Measurements from ENCODE around the gene POLA1.
A peak's percentile ranks its signal among the peaks of the same experiment; 100 is the strongest.
"Not testable (repeated sequence)": the region's sequence is repeated elsewhere in the genome, so short reads cannot be mapped to it uniquely, and the experiment has no call there.

POLA1 gene

DNA sequence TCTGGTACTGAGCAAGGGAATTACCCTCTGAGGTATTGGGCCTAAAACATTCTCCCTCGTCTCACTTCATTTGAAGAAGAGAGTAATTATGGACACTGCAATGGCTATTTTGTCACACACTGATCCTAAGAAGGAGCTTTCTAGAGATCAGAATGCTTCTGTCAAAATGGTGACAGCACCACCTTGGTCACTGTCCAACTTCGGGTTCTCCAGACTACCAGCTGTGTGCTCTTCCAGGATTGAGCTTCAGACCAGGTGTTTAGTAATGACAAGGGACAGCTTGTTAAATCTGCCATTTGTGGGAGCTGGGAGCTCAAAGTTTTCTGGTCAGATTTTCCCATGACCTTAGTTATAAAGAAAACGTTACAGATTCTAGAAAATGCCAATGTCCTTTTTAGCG is 105.4 kb downstream of the POLA1 start:
- DNase-seq: no peak

DNA sequence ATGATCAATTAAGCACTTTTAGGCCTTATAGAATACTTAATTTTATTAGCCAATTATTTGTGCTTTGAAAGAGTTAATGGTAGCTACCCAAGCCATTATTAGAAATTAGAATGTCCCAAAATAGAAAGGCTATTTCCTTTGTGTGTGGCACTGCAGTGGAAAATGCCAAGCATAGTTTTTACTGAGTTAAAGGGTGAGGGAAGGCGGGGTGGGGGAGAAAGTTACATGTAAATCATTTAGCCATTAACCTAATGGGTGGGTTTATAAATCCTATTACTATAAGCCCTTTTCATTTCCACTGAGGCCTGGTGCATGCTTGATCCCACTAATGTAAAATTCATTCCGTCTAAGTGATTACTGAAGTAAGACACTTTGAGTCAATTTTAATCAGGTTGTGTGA is 105.8 kb downstream of the POLA1 start:
- DNase-seq: no peak

DNA sequence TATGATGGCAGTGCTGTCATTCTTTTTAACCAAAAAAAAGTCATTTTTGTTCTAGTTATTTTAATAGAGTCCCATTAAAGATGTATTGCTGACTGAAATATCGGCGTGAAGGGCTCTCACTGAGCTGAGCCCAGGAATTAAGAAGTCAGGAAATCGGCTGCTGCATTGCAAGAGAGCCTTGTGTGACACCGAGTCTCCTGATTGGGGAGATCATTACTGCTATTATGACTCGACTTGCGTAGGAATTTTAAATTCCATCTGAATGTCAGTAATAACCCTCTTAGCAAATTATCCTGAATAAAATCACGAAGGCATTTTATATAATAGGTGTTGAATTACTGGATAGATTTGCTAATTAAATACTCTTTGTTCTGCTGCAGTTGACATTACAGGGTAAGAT is 111.5 kb downstream of the POLA1 start:
- no peak for DNase-seq

DNA sequence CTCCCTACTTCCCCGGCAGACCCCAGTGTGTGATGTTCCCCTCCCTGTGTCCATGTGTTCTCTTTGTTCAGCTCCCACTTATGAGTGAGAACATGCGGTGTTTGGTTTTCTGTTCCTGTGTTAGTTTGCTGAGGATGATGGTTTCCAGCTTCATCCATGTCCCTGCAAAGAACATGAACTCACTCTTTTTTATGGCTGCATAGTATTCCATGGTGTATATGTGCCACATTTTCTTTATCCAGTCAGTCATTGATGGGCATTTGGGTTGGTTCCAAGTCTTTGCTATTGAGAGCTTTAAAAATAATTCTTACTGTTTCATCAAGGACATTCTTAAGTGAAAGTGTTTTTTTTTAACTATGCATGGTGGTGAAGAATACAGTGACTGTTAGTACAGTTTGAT is 126.1 kb downstream of the POLA1 start:
- DNase-seq: not testable (repeated sequence)

DNA sequence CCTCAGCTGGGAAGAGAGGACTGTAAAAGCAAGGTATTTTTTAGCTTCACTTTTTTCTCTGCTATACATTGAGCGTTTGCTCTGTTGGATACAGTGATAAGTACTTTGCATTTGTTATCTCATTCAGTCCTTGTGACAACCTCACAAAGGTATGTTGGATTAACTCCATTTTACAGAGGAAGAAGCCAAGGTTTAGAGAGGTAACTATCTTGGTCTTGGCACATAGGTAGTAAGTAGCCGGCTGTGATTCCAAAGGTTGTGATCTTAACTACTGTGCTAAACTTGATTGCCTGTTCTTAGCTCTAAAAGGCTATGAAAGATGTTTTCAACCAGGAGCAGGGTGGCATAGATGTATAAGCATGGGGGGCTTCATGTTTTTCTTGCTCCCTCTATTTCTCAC is 134.4 kb downstream of the POLA1 start:
- no peak for DNase-seq

DNA sequence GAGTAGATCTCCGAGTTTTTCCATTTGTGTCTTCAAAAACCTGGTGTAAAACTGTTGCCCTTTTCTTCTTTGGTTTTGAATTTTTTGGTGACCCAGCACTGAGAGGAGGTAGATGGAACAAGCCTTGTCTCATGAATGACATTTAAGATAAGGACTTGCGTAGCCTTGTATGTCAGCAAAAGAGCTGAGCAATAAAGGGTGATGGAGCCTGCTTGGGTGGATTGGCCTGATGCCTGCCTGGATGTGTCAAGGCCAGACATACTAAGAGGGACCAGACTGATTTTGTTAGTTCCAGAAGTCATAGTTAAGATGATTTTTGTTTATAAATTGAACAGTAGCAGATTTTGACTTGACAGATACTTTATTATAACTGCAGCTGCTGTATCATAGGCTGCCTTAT is 134.9 kb downstream of the POLA1 start:
- DNase-seq: no peak

DNA sequence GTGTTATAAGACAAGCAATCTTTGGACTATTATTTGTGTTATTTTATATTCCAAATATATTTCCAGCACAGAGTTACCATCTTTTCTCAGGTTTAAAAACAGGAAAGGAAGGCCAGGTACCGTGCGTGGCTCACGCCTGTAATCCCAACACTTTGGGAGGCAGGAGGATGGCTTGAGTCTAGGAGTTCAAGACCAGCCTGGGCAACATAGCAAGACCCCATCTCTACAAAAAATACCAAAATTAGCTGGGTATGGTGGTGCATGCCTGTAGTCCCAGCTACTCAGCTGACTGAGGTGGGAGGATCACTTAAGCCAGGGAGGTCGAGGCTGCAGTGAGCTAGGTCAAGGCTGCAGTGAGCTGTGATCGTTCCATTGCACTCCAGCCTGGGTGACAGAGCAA is 140.0 kb downstream of the POLA1 start:
- DNase-seq: no peak

DNA sequence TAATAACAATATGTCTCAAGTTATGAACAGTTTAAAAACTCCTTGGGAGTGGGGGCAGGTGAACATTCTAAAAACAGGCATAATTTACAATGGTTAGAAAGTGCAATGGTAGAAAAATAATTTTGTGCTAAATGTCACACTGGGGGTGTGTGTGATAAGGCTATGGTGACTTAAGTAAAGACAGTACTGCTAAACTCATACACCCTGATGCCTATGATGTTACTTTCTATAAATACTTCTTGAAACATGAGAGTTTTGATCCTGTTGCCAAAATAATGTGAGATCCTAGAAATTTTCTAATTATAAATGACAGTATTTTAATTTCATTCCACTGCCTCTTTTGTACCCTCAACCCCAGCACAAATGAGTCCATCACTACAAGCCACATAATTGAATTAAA is 144.2 kb downstream of the POLA1 start:
- DNase-seq: no peak

DNA sequence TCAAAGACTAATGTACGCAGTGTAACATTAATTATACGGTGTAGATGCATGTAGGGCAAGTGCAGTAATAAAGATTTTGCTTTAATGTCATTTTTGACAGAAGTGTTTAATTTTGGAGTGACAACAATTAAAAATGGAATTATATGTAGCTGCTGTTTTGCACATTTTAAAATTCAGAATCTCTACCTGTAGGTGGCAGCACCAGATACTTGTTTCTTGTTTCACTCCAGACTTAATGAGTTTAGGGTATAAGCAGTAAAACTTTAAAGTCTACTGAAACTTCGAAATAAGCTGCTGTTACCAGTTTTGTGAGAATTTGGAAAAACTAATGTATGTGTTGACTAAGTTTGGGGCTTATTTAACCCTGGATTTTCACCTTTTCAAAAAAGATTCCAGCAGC is 144.9 kb downstream of the POLA1 start:
- peak; percentile 28 to 44 (median 32) for DNase-seq

DNA sequence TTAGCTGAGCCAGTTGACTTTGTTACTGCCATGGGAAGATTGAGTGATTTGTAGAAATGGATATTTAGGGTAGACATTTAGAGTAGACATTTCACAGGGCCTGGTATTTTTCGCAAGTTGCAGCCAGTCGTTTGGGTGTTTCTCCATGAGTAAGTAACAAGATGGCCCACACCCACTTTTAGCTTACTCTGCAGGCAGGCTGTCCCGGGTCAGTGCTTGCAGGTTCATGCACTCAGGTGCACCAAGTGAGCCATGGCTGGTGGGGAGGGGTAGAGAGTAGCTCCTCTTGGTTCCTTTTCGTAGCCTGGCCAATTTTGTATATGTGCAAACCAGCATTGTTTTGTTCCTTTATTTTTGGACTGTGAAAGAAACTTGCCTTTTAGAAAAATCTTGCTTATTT is 145.6 kb downstream of the POLA1 start:
- DNase-seq: no peak

DNA sequence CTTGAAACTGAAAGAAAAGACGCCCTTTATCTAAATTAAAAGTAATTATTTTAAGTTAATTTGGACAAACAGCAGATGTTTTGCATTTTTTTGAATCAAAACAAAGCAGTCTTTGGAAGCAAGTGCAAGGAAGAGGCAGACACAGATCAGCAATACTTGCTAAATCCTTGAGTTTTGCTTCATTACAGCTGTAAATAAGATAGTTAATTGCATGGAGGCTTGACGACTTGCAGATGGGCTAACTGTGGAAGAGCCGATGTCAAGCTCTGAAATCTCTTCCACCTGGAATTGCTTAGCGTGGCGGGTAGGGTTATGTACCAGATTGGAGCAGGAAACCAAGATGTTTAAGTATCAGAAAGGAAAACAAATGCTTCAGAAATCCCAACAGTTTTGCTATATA is 148.8 kb downstream of the POLA1 start:
- DNase-seq: no peak

DNA sequence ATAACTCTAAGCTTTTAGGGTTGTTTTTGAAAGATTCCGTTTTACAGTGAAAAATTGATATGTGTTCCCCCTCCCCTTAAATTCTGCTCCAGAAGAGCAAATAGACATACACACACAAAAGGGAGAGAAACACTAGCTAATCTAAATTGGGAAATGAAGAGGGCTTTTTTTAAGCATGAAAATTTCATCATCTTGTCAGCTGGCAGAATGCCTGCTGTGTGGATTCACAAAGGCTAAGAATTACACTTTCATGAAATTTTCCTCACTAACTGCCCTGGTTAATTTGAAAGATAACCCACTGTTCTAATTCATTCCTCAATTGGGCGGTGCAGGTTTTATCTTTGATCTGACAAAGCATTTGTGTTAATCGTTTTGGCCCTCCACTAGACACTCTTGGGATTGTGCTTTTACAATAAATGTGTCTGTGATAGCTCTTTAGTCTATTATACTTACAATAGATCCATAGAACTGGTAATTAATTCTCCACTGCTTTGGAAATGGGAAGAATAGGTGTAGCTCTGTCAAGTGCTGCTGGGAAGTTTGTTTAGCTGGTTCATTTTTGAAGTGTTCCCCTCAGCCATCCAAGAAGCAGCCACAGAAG is 152.9 kb downstream of the POLA1 start:
- DNase-seq: no peak

DNA sequence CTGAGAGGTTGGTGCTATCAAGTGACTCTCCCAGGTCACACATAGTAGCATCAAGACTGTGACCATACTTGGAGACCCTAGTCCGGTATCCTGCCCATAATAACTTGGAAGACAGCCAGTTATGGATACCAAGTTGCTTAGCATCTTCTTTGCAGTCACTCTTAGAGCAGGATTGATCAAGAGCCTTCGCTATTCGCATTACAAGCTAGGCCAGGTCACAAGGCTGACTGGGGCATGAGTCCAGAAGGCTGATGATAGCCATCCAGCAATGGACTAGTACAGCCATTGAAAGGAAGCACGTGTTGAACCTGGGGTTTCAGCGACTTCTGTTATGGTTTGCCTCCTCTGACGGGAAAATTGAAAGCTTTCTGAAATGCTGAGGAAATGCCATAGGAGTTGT is 157.6 kb downstream of the POLA1 start:
- DNase-seq: no peak

DNA sequence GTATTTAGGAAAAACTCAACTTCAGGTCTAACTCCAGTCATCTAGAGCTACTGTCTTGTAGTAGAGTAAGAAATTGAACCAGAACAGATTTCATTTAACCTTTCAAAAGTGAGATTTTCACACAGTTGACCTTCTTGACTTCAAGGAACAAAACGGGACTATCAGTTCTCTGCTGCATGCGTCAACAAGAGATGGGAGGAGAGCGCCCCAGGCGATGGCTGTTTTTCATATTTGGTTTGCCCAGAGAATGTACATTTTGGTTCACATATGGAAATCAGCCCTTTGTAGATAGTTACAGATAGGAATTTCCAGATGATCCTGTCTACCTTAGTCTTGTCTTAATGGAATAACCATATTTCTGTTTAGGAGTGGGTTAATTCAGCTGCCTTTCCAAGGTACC is 158.1 kb downstream of the POLA1 start:
- no peak for DNase-seq

DNA sequence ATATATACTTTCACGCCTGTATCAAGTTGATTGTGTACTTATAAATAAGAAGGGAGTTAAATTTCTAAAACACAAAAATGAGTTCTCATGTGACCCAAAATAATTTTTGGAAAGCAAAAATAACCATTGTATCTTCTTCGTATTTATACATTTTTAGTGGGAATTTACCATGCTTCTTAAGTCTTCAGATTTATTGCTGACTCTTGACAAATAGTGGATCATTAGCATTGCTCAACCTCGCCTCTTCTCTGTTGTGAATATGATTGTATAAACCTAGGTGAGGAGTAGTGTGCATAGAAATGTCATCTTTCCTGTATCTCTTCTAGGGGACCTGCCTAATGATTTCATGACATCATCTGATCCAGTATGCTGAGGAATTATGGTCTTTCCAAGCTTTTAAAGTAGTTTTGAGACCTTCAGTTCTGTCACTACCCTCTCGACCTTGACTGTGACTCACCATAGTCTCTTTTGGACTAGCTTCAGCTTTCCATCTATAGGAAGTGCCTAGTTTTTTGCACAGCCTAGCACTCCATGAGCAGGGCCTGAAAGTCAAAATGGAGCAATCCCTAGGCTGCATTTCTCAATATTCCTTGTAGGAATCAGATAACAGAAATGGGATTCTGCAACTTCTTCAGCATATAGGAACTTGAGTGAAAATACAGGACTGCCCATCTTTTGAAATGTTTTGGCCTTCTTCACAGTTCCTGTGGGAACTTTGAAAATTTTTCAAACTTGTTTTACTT is 164.5 kb downstream of the POLA1 start:
- DNase-seq: peak; percentile 0 to 18 (median 6)

DNA sequence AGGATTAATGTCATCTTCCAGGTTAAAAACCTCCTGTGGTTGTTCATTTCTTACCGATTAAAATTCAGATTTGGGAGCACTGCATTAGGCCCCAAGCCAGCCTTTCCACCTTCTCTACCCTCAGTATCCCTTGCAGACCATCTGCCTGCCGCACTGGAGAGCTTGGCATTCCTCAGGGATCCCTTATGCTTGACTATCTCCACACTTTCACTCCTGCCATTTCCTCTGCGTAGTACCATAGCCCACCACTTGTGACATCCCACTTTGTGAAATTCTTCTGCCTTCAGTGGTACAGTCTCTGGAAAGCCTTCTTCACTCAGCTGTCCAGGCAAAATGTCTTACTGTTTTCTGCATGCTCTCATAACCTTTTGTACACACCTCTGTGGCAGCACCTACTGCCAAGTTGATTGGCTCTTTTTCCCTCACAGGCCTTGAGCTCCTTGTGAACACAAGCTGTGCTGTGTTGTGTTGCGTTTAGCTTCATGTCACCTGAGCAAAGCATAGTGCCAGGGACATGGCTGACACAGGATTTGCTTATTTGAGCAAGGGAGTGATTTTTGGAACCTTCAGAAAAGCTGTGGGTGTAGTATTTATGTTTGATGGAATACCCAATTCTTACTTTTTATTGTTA is 165.6 kb downstream of the POLA1 start:
- no peak for DNase-seq

DNA sequence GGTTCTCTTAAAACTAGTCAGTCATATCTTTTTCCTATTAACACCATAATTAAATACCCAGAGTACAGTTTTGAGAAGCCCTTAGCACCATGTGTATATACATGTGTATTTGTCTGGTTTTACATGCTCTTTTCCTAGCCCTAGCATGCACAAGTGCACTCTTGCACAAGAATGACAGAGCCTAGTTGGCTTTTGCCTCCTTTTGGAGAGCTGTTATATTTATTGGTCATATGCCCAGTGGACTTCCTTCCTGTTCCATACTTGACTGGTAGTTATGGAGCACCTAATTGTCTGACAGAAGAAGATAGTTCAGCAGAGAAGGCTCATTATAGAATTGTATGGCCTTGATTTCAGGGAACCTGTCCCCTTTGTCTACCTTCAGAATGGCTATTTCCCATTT is 166.4 kb downstream of the POLA1 start:
- DNase-seq: no peak

DNA sequence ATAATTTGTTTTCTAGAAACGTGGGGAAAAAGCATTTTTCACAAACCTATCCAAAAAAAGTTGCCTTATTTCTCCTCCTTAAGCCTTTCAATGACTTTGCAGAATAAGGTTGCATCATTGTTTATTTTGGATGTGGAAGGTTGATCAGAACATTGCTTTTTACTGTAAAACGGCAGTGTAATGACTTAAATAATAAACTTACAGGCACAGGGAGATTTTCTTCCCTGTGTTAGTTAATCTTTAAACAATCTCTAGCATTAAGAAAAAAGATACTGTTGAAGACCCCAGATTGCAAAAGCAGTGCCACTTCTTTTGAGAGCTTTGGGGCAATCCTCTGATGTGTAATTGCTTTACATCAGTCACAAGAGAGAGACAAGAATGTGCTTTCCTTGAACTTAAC is 168.6 kb downstream of the POLA1 start:
- DNase-seq: no peak

DNA sequence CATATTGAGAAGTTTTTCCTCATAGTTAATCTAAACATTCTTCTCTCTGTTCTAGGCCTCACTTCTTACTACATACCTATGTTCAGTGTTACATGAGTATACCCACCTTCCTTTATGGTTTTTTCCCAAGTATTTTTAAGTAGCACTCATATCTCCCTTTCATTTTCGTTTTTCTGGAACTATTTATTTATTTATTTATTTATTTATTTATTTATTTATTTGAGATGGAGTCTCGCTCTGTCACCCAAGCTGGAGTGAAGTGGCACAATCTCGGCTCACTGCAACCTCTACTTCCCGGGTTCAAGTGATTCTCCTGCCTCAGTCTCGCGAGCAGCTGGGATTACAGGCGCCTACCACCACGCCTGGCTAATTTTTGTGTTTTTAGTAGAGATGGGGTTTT is 170.1 kb downstream of the POLA1 start:
- DNase-seq: not testable (repeated sequence)

DNA sequence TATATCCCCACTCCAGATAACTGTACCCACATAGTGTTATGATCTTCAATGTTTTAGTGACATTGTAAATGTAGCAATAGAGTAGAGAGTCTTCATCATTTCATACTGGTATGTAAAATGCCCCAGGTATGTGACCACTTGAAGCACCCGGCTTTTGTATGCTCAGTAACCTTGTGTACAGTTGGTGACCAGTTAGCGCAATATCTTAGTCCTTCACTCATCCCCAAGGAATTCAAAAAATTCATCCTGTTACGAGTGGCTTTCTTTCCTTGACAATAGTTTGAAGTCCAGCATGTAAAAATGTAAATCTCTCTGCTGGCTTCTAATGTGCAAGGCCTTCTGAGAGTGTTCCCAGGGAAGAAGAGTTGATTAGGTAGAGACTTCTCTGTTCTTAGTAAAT is 176.4 kb downstream of the POLA1 start:
- no peak for DNase-seq

DNA sequence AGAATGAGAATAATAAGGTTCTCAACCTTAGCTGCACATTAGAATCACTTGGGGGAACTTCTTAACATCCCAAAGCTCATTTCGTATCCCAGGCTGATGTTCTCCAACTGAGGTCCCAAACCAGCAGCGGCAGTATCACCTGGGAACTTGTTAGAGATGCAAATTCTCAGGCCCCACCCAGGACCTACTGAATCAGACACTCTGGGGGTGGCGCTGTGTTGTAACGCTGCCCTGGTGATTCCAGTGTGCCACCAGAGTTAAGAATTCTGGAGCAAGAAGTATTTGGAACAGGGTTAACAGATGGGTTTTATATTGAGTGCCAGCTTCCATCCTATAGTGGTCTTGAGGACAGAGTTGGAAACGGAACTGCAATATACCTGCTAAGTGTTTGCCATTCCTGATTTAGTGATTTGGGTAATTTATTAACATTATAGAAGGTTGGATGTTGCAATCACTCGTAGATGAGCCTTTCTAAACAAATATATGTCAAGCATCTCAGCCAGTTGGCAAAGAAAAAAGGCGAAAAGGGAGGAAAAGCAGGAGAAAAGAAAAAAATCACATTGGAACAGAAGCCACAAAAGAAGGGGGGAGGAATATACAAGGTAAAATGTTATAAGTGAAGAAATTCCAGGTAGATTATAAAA is 181.0 kb downstream of the POLA1 start:
- DNase-seq: no peak

DNA sequence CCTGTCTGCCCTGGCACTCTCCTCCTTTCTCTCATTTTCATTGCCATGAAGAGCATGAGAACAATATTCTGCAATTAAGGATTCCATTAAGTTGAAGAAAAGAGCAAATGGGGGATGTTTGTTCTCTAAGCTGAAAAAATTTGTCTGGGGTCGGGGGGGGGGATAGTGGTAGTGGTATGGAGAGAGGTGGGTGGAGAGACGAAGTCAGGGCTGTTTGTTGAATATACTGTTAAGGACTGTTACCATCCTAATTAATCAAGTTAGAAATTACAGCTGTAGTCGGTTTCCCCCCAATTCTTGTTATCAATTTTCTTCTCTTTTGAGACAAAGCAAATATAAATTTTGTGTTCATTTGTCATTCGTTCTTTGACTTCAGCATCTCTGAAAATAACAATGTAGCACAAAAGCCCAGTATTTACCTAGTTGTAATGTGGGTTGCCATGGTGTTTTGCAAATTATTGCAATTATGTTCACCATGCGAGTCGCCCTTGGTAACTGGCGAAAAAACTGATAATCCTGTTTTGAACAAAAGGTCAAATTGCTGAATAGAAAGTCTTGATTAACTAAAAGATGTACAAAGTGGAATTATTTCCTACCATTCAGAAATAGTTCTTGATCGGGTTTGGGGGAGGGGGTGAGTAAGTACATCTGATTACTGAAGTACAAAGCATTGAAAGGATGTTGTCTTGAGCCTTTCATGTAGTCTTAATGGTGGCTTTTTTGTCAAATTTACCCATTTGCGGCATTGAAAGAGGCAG is 183.0 kb downstream of the POLA1 start:
- DNase-seq: no peak

DNA sequence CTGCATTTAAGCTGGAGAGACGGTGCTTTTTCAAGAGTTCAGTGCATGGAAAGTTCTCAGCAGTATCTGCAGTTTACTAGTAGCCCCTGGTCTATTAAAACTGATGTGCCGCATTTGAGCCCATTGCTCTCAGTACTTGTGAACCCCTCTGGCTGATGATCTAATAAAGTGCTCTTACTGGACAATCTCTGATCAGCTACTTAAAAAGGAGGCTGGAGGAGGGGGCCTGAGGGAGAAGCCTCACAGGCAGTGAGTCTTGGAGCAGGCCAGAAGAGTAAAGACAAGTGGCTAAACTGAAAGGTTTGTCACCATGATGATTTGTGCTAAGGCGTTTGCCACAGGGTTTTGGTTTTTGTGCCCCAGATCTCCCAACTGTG is 183.6 kb downstream of the POLA1 start:
- no peak for DNase-seq

Data from suppressor macrophage treated with lipopolysaccharide for 1 hour (primary cell).